A549 treated with RU486 at 1 μM for 4 hours (cell line): Measurements from ENCODE around the gene TSPAN9. TPM values are rescaled to one million over a fixed set of nuclear protein-coding genes. Genes with fewer than 3 reads are reported as not detected.

ENCODE experiments used
- total RNA-seq: library from RNA; stranded (reverse); fragments of 200-300 nt; extraction: Qiagen RNA extraction; gene quantifications from 5 replicates; pipeline ENCODE4 v1.2.3, GENCODE V29; 2022; ENCODE audit warnings: low read depth

TSPAN9 gene, protein sequence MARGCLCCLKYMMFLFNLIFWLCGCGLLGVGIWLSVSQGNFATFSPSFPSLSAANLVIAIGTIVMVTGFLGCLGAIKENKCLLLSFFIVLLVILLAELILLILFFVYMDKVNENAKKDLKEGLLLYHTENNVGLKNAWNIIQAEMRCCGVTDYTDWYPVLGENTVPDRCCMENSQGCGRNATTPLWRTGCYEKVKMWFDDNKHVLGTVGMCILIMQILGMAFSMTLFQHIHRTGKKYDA
- 18.7 to 30.3 TPM (median 22.9 TPM) in 5 replicates for total RNA-seq

DNA sequence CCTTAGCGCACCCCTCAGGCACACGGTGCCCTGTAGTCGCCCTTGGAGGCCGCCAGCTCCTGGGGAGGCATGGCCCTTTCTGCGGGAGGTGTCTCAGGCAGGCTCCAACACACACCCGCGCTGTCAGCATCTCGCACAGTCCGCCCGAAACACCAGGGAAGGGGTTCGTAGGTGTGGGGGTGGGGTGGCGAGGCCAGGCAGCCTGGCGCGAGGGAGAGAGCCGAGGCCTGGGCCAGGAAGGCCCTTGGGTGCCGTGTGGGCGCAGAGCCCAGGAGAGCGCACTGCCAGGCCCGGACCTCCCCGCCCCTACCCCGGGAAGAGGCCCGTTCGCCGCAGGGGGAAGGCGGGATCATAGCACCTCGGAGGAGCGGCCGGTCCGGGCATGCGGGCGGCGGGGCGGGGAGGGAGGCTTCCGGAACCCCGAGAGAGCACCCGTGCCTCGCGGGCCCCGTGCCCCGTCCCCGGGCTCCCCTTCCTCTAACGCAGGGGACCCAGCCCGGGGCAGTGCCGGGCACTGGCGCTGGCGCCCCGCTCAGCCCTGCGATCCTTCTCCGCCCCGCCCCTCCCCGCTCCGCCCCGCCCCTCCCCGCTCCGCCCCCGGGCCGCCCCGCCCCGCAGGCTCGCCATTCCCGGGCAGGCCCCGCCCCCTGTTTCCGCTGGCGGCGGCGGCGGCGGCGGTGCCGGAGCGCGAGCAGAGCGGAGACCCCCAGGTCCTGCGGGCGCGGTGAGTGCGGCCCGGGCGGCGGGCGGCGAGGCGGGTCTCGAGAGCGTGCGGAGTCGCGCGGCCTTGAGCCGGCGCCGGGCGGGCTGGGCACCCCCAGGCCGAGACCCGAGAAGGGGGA, at the start of gene TSPAN9:
TSPAN9 (plus strand) TSS at position 650 of the 842 bp plus-strand sequence. CDS start 123,815 bp downstream, outside the sequence.

Other genes with a start within 250 kb of the TSPAN9 start
- not detected in 5 replicates for gene NRIP2, start 242.3 kb upstream of the TSPAN9 start, total RNA-seq
- gene TEX52, start 220.3 kb upstream of the TSPAN9 start, total RNA-seq, result not detected in 5 replicates
- gene FOXM1, start 200.2 kb upstream of the TSPAN9 start, total RNA-seq, result 85.7 to 103 TPM (median 90.5 TPM) in 5 replicates
- 43.6 to 54.4 TPM (median 46.4 TPM) in 5 replicates for gene RHNO1, start 200.2 kb upstream of the TSPAN9 start, total RNA-seq
- 16.0 to 21.3 TPM (median 20.0 TPM) in 5 replicates for gene TULP3, start 186.5 kb upstream of the TSPAN9 start, total RNA-seq
- gene TEAD4, start 118.0 kb upstream of the TSPAN9 start, total RNA-seq, result 38.4 to 47.9 TPM (median 46.8 TPM) in 5 replicates